K562 (cell line): ENCODE data around the gene UBN2. TPM values are rescaled to one million over a fixed set of nuclear protein-coding genes. Genes with fewer than 3 reads are reported as not detected.
A peak's percentile ranks its signal among the peaks of the same experiment; 100 is the strongest.

Experiments used
- ATF1 ChIP-seq, 2 experiments: fragments of 450-650 bp in 1 of 2; IDR thresholded peaks; 2 replicates each; pipeline ENCODE4 v1.6.1; 2016; ENCODE audit warnings: missing compliant biosample characterization in 1 of 2, missing genetic modification characterization in 1 of 2
- BRD9 ChIP-seq: fragments of 450-650 bp; IDR thresholded peaks from 2 replicates; pipeline ENCODE4 v1.6.1; 2018; ENCODE audit warnings: low read depth; ENCODE audit not compliant: partially characterized antibody
- GATA2 ChIP-seq: sonication (generic); formaldehyde crosslinking; IDR thresholded peaks from 2 replicates; pipeline ENCODE4 v1.4.0; 2020; ENCODE audit warnings: mild to moderate bottlenecking, missing genetic modification reagents
- MEF2D ChIP-seq: conservative IDR thresholded peaks from 2 replicates; pipeline ENCODE4 v1.6.1; 2016; ENCODE audit warnings: low read depth, missing genetic modification characterization, missing compliant biosample characterization
- NFATC3 ChIP-seq: fragments of 450-650 bp; IDR thresholded peaks from 2 replicates; pipeline ENCODE4 v1.6.1; 2017; ENCODE audit warnings: mild to moderate bottlenecking
- POLR2B ChIP-seq: fragments of 450-650 bp; IDR thresholded peaks from 2 replicates; pipeline ENCODE4 v1.6.1; 2018; ENCODE audit warnings: low read depth; ENCODE audit not compliant: partially characterized antibody
- PTRF ChIP-seq: fragments of 450-650 bp; IDR thresholded peaks from 2 replicates; pipeline ENCODE4 v1.6.1; 2016; ENCODE audit warnings: mild to moderate bottlenecking, missing genetic modification characterization, missing compliant biosample characterization
- RREB1 ChIP-seq: fragments of 250-450 bp; sonication (Bioruptor Pico); IDR thresholded peaks from 2 replicates; pipeline ENCODE4 v1.4.0; 2020
- SP1 ChIP-seq: sonication (generic); formaldehyde crosslinking; IDR thresholded peaks from 2 replicates; pipeline ENCODE4 v1.8.1; 2022; ENCODE audit warnings: mild to moderate bottlenecking, missing genetic modification reagents
- SUPT5H ChIP-seq: fragments of 450-650 bp; IDR thresholded peaks from 2 replicates; pipeline ENCODE4 v1.6.1; 2016
- TGIF2 ChIP-seq: sonication (generic); formaldehyde crosslinking; IDR thresholded peaks from 2 replicates; pipeline ENCODE4 v1.8.1; 2022; ENCODE audit warnings: mild to moderate bottlenecking, missing genetic modification reagents, moderate library complexity
- TRIM25 ChIP-seq: fragments of 450-650 bp; IDR thresholded peaks from 2 replicates; pipeline ENCODE4 v1.7.0; 2016; ENCODE audit warnings: borderline replicate concordance
- YBX1 ChIP-seq: fragments of 450-650 bp; IDR thresholded peaks from 2 replicates; pipeline ENCODE4 v1.7.1; 2016; ENCODE audit warnings: mild to moderate bottlenecking
- ZNF57 ChIP-seq: fragments of 450-650 bp; formaldehyde crosslinking; IDR thresholded peaks from 2 replicates; pipeline ENCODE4 v1.4.0; 2020; ENCODE audit warnings: mild to moderate bottlenecking, moderate library complexity
- ZNF586 ChIP-seq: fragments of 450-650 bp; formaldehyde crosslinking; conservative IDR thresholded peaks from 2 replicates; pipeline ENCODE4 v1.4.0; 2020; ENCODE audit warnings: mild to moderate bottlenecking, moderate library complexity
- ZNF696 ChIP-seq: fragments of 250-450 bp; sonication (Bioruptor Pico); conservative IDR thresholded peaks from 2 replicates; pipeline ENCODE4 v1.4.0; 2020; ENCODE audit warnings: mild to moderate bottlenecking, moderate library complexity
- polyA plus RNA-seq, 8 experiments: library from polyadenylated mRNA; depleted of rRNA in 4 of 8; stranded (reverse) in 5 of 8; unstranded in 3 of 8; fragments of >200 nt; fragmentation: Nextera tagmentation in 2 of 8; fragmentation: Illumina TruSeq in 1 of 8; extraction: Ambion mirVana in 2 of 8; extraction: Trizol in 1 of 8; gene quantifications; 2 replicates each; pipeline versions ENCODE4 v1.2.1 to v1.2.3, GENCODE V29; 2011 to 2014; ENCODE audit warnings: inconsistent platforms in 1 of 8, missing spikeins in 1 of 8
- total RNA-seq, 7 experiments: library from RNA; depleted of rRNA in 6 of 7; stranded (reverse); fragments of >200 nt in 6 of 7; fragmentation: Illumina TruSeq in 2 of 7; extraction: Trizol in 2 of 7; gene quantifications; 2 replicates each; pipeline versions ENCODE4 v1.2.1 to v1.2.3, GENCODE V29; 2011 to 2021; ENCODE audit warnings: low replicate concordance in 1 of 7
- TF ChIP-seq, protein P1 (sequence below): fragments of 250-450 bp; sonication (Bioruptor Pico); IDR thresholded peaks from 2 replicates; pipeline ENCODE4 v1.8.0; 2021; ENCODE audit warnings: borderline replicate concordance, mild to moderate bottlenecking, moderate library complexity; ENCODE audit not compliant: poor library complexity, severe bottlenecking
- TF ChIP-seq, protein P2 (sequence below): fragments of 250-450 bp; sonication (Bioruptor Pico); IDR thresholded peaks from 2 replicates; pipeline ENCODE4 v1.8.0; 2022; ENCODE audit warnings: moderate library complexity, mild to moderate bottlenecking, inconsistent platforms
- TF ChIP-seq, protein P3 (sequence below): fragments of 250-450 bp; sonication (Bioruptor Pico); IDR thresholded peaks from 2 replicates; pipeline ENCODE4 v1.5.0; 2021

Gene UBN2
- total and polyA plus RNA-seq, 9 of the 15 experiments (the other 6 are each of a cell fraction or from before 2014, with no cell fraction given), result 1.2 to 19.5 (median 9.9) TPM

GRCh38 chr7:139339698-139340036 lies 108.6 kb downstream of the UBN2 start (continued):
- TF ChIP-seq TRIM25, result peak; percentile 97; the same call in 1 of the 2 replicates
- TF ChIP-seq ZNF57 (CRISPR knock-in tag), result no peak
- TF ChIP-seq SUPT5H, result no peak; the same call in 1 of the 2 replicates
- TF ChIP-seq PTRF (tag), result 0 out of 2 replicates have a peak, but pooled peaks have one; percentile 19
- TF ChIP-seq ZNF696 (CRISPR knock-in tag), result no peak
- peak; percentile 98; the same call in 1 of the 2 replicates for TF ChIP-seq TGIF2 (CRISPR knock-in tag)
- TF ChIP-seq POLR2B, result no peak
- TF ChIP-seq BRD9, result peak; percentile 92
- TF ChIP-seq, protein P1, sequence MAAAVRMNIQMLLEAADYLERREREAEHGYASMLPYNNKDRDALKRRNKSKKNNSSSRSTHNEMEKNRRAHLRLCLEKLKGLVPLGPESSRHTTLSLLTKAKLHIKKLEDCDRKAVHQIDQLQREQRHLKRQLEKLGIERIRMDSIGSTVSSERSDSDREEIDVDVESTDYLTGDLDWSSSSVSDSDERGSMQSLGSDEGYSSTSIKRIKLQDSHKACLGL (CRISPR knock-in tag), result no peak
- no peak for TF ChIP-seq SP1 (CRISPR knock-in tag)
- TF ChIP-seq YBX1, result no peak
- TF ChIP-seq ZNF586 (CRISPR knock-in tag), result no peak
- TF ChIP-seq NFATC3, result peak; percentile 82; the same call in 1 of the 2 replicates
- no peak for TF ChIP-seq RREB1 (CRISPR knock-in tag)
- TF ChIP-seq GATA2 (CRISPR knock-in tag), result no peak
- TF ChIP-seq ATF1 (CRISPR knock-in tag; IDR thresholded peaks at IDR 0.05), result no peak
- no peak for TF ChIP-seq ATF1 (tag; IDR thresholded peaks at IDR 0.05)
- TF ChIP-seq, protein P2, sequence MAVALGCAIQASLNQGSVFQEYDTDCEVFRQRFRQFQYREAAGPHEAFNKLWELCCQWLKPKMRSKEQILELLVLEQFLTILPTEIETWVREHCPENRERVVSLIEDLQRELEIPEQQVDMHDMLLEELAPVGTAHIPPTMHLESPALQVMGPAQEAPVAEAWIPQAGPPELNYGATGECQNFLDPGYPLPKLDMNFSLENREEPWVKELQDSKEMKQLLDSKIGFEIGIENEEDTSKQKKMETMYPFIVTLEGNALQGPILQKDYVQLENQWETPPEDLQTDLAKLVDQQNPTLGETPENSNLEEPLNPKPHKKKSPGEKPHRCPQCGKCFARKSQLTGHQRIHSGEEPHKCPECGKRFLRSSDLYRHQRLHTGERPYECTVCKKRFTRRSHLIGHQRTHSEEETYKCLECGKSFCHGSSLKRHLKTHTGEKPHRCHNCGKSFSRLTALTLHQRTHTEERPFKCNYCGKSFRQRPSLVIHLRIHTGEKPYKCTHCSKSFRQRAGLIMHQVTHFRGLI (CRISPR knock-in tag), result no peak
- TF ChIP-seq, protein P3, sequence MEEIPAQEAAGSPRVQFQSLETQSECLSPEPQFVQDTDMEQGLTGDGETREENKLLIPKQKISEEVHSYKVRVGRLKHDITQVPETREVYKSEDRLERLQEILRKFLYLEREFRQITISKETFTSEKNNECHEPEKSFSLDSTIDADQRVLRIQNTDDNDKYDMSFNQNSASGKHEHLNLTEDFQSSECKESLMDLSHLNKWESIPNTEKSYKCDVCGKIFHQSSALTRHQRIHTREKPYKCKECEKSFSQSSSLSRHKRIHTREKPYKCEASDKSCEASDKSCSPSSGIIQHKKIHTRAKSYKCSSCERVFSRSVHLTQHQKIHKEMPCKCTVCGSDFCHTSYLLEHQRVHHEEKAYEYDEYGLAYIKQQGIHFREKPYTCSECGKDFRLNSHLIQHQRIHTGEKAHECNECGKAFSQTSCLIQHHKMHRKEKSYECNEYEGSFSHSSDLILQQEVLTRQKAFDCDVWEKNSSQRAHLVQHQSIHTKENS (CRISPR knock-in tag), result no peak
- TF ChIP-seq MEF2D (tag), result 0 out of 2 replicates have a peak, but pooled peaks have one; percentile 88
